Measurements from ENCODE around the gene GALNT1. TPM values are rescaled to one million over a fixed set of nuclear protein-coding genes. Genes with fewer than 3 reads are reported as not detected.
A peak's percentile ranks its signal among the peaks of the same experiment; 100 is the strongest.

The GALNT1 gene
- total and polyA plus RNA-seq, 10 of the 15 experiments (the other 5 are each of a cell fraction or from before 2014, with no cell fraction given): 8.0 to 53.7 (median 29.9) TPM

- no peak for TF ChIP-seq ZNF592 (IDR thresholded peaks at IDR 0.05)
- TF ChIP-seq IKZF2 (IDR thresholded peaks at IDR 0.05): peak; percentile 89 to 94
- peak; percentile 63; the same call in 1 of the 2 replicates for TF ChIP-seq TCF12 (IDR thresholded peaks at IDR 0.05; ENCODE audit: low read depth, low read length)
- peak; percentile 64; the same call in 1 of the 2 replicates for TF ChIP-seq CBFB (IDR thresholded peaks at IDR 0.05; ENCODE audit: low read depth)
- TF ChIP-seq, protein P1, sequence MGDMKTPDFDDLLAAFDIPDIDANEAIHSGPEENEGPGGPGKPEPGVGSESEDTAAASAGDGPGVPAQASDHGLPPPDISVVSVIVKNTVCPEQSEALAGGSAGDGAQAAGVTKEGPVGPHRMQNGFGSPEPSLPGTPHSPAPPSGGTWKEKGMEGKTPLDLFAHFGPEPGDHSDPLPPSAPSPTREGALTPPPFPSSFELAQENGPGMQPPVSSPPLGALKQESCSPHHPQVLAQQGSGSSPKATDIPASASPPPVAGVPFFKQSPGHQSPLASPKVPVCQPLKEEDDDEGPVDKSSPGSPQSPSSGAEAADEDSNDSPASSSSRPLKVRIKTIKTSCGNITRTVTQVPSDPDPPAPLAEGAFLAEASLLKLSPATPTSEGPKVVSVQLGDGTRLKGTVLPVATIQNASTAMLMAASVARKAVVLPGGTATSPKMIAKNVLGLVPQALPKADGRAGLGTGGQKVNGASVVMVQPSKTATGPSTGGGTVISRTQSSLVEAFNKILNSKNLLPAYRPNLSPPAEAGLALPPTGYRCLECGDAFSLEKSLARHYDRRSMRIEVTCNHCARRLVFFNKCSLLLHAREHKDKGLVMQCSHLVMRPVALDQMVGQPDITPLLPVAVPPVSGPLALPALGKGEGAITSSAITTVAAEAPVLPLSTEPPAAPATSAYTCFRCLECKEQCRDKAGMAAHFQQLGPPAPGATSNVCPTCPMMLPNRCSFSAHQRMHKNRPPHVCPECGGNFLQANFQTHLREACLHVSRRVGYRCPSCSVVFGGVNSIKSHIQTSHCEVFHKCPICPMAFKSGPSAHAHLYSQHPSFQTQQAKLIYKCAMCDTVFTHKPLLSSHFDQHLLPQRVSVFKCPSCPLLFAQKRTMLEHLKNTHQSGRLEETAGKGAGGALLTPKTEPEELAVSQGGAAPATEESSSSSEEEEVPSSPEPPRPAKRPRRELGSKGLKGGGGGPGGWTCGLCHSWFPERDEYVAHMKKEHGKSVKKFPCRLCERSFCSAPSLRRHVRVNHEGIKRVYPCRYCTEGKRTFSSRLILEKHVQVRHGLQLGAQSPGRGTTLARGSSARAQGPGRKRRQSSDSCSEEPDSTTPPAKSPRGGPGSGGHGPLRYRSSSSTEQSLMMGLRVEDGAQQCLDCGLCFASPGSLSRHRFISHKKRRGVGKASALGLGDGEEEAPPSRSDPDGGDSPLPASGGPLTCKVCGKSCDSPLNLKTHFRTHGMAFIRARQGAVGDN (IDR thresholded peaks at IDR 0.05): 0 out of 2 replicates have a peak, but pooled peaks have one; percentile 8
- no peak; the same call in 1 of the 2 replicates for TF ChIP-seq GATAD2B (conservative IDR thresholded peaks at IDR 0.05; ENCODE audit: low read depth)
- TF ChIP-seq PML (IDR thresholded peaks at IDR 0.05; ENCODE audit: low read length): peak; percentile 72; the same call in 1 of the 2 replicates
- peak; percentile 81 for TF ChIP-seq MEF2B (IDR thresholded peaks at IDR 0.05; ENCODE audit: partially characterized antibody, poor library complexity, severe bottlenecking)
- peak; percentile 64; the same call in 1 of the 2 replicates for TF ChIP-seq JUND (IDR thresholded peaks at IDR 0.05; ENCODE audit: low read depth, low read length)
- peak; percentile 44 for TF ChIP-seq SP1 (IDR thresholded peaks at IDR 0.05; ENCODE audit: low read depth, low read length)
- TF ChIP-seq NRF1 (conservative IDR thresholded peaks at IDR 0.05; ENCODE audit: low read depth, low read length): no peak
- TF ChIP-seq, protein P2, sequence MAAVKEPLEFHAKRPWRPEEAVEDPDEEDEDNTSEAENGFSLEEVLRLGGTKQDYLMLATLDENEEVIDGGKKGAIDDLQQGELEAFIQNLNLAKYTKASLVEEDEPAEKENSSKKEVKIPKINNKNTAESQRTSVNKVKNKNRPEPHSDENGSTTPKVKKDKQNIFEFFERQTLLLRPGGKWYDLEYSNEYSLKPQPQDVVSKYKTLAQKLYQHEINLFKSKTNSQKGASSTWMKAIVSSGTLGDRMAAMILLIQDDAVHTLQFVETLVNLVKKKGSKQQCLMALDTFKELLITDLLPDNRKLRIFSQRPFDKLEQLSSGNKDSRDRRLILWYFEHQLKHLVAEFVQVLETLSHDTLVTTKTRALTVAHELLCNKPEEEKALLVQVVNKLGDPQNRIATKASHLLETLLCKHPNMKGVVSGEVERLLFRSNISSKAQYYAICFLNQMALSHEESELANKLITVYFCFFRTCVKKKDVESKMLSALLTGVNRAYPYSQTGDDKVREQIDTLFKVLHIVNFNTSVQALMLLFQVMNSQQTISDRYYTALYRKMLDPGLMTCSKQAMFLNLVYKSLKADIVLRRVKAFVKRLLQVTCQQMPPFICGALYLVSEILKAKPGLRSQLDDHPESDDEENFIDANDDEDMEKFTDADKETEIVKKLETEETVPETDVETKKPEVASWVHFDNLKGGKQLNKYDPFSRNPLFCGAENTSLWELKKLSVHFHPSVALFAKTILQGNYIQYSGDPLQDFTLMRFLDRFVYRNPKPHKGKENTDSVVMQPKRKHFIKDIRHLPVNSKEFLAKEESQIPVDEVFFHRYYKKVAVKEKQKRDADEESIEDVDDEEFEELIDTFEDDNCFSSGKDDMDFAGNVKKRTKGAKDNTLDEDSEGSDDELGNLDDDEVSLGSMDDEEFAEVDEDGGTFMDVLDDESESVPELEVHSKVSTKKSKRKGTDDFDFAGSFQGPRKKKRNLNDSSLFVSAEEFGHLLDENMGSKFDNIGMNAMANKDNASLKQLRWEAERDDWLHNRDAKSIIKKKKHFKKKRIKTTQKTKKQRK (IDR thresholded peaks at IDR 0.05; ENCODE audit: low read depth, low read length): no peak
- peak; percentile 87 for TF ChIP-seq ATF2 (IDR thresholded peaks at IDR 0.05; ENCODE audit: low read length)
- TF ChIP-seq TCF3 (IDR thresholded peaks at IDR 0.05; ENCODE audit: borderline replicate concordance, insufficient read depth, low read depth, low read length): no peak
- TF ChIP-seq HDAC6 (IDR thresholded peaks at IDR 0.05; ENCODE audit: unreplicated experiment): no peak
- TF ChIP-seq JUNB (IDR thresholded peaks at IDR 0.05): peak; percentile 96
Measured at GRCh38 chr18:35616664-35617423, 35.3 kb downstream of the GALNT1 start (continued).
